Measurements from ENCODE around the gene CTNNA1. TPM values are rescaled to one million over a fixed set of nuclear protein-coding genes. Genes with fewer than 3 reads are reported as not detected.

Gene CTNNA1, protein sequence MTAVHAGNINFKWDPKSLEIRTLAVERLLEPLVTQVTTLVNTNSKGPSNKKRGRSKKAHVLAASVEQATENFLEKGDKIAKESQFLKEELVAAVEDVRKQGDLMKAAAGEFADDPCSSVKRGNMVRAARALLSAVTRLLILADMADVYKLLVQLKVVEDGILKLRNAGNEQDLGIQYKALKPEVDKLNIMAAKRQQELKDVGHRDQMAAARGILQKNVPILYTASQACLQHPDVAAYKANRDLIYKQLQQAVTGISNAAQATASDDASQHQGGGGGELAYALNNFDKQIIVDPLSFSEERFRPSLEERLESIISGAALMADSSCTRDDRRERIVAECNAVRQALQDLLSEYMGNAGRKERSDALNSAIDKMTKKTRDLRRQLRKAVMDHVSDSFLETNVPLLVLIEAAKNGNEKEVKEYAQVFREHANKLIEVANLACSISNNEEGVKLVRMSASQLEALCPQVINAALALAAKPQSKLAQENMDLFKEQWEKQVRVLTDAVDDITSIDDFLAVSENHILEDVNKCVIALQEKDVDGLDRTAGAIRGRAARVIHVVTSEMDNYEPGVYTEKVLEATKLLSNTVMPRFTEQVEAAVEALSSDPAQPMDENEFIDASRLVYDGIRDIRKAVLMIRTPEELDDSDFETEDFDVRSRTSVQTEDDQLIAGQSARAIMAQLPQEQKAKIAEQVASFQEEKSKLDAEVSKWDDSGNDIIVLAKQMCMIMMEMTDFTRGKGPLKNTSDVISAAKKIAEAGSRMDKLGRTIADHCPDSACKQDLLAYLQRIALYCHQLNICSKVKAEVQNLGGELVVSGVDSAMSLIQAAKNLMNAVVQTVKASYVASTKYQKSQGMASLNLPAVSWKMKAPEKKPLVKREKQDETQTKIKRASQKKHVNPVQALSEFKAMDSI
- 194 to 229 TPM (median 224 TPM) in 5 replicates for total RNA-seq (2022; extraction: Qiagen RNA extraction; ENCODE audit: low read depth)

DNA sequence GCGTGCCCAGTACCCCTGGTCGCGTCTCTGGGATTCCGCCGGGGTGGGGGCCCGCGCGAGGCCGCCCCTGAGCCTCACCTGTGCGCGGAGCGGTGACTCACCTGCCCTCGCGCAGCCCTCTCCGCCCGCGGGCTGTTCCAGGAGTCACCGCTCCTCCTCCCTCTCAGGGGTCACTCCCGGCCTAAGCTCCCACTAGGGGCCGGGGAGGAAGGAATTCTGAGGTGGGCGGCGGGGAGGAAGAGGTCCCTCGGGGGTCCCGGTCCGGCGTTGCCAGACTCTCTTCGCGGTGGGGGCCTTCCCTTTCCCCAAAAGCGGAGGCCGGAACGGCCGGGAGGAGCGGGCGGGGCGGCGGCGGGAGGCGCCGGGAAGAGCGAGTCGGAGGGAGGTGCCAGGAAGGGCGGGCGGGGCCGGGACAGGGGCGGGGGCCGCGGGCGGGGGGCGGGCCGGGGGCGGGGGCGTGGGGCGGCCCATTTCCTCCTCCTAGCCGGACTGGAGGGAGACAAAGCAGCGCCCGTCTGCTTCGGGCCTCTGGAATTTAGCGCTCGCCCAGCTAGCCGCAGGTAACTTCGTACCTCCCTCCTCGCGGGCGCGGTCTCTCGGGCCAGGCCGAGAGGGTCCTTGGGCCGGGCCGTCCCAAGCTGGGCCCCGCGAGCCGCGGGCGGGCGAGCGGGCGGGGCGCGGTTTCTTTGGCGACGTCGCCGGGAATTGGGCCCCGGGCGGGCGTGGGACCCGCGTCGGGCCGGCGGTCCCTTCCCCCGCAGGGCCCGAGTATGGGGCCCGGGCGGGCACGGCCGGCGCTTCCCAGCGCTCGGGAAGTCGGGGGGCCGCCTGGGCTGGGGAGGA, at the start of gene CTNNA1:
TSS of gene CTNNA1 (plus strand) at position 475 of the 843 bp plus-strand sequence. CDS start 28,500 bp downstream, outside the sequence.

DNA sequence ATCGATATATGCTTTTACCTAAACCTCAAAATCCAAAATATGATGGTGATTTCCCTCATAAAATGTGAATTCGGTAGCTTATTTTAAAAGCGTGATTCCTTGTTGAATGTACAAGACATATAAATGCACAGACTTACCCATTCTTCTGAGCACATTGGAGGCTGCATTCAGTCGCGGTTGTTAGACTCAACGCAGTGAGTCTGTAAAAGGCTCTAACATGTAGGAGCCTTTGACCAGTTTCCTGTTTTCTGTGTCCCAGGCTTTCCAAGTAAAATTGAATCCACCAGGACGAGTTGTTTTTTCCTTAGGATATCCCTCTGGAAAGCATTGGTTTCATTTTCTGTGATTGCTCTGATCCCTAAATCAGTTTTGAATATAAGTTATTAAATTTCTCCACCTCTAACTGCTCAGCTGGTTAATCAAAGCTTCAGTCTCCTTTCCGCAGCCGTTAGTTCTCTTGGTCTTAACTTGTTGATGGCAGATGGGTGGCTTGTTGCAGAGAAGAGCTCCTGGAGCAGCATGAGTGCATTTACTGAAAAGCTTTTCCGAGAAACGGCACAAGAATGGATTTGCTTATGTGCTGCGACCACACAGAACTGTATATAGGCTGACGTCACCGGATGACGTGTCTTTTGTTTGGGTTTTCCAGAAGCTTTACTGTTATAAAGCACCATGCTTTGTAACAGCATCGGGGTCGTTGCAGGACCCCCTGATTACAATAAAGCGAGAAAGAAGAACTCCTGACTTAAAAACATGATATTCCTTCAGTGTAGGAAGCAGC, 121.7 kb downstream of the CTNNA1 start, which contains the start of gene LRRTM2:
TSS of gene LRRTM2 (minus strand) at position 565 of the 781 bp plus-strand sequence. CDS start at position 141, 424 bp downstream.

Other genes starting within 250 kb of the CTNNA1 start
- 123 to 152 TPM (median 137 TPM) in 5 replicates for gene ETF1, start 210.2 kb upstream of the CTNNA1 start, total RNA-seq (2022; extraction: Qiagen RNA extraction; ENCODE audit: low read depth)
- 360 to 380 TPM (median 364 TPM) in 5 replicates for gene HSPA9, start 178.0 kb upstream of the CTNNA1 start, total RNA-seq (2022; extraction: Qiagen RNA extraction; ENCODE audit: low read depth)
- gene LRRTM2, start 121.9 kb downstream of the CTNNA1 start, total RNA-seq (2022; extraction: Qiagen RNA extraction; ENCODE audit: low read depth) = not detected in 5 replicates

Measured in A549 treated with DMSO at 1 μM for 4 hours (cell line).